Hepatocyte (in vitro differentiated cells): ENCODE results near the gene NADK.

ENCODE experiments used
- EZH2 ChIP-seq: fragments of 200-600 bp; sonication (generic); IDR thresholded peaks from 2 replicates; pipeline ENCODE4 v1.6.1; 2016; ENCODE audit warnings: antibody characterized with exemption, mild to moderate bottlenecking, borderline replicate concordance
- EZH2phosphoT487 ChIP-seq: fragments of 200-600 bp; sonication (generic); IDR thresholded peaks from one replicate; pipeline ENCODE4 v1.6.1; 2018; ENCODE audit warnings: antibody characterized with exemption, mild to moderate bottlenecking, low read depth, moderate library complexity; ENCODE audit not compliant: unreplicated experiment, severe bottlenecking
- TF ChIP-seq, protein P1 (sequence below): fragments of 200-600 bp; sonication (generic); IDR thresholded peaks from 2 replicates; pipeline ENCODE4 v1.5.1; 2016; ENCODE audit warnings: antibody characterized with exemption, mild to moderate bottlenecking; ENCODE audit not compliant: poor library complexity

GRCh38 chr1:1763657-1764621 lies 14.3 kb downstream of the NADK start:
- TF ChIP-seq, protein P1, sequence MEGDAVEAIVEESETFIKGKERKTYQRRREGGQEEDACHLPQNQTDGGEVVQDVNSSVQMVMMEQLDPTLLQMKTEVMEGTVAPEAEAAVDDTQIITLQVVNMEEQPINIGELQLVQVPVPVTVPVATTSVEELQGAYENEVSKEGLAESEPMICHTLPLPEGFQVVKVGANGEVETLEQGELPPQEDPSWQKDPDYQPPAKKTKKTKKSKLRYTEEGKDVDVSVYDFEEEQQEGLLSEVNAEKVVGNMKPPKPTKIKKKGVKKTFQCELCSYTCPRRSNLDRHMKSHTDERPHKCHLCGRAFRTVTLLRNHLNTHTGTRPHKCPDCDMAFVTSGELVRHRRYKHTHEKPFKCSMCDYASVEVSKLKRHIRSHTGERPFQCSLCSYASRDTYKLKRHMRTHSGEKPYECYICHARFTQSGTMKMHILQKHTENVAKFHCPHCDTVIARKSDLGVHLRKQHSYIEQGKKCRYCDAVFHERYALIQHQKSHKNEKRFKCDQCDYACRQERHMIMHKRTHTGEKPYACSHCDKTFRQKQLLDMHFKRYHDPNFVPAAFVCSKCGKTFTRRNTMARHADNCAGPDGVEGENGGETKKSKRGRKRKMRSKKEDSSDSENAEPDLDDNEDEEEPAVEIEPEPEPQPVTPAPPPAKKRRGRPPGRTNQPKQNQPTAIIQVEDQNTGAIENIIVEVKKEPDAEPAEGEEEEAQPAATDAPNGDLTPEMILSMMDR: no peak
- TF ChIP-seq EZH2 (no peak), EZH2phosphoT487 (no peak)
